GM19193 (cell line): ENCODE data around the gene CBX1.

ENCODE experiments used
- POLR2A ChIP-seq: IDR thresholded peaks from 4 replicates; pipeline ENCODE4 v1.6.1; 2011; ENCODE audit not compliant: insufficient read depth, insufficient read length; ENCODE audit errors: extremely low read depth

The CBX1 gene

GRCh38 chr17:48102798-48103715 lies 1.8 kb upstream of the CBX1 start:
- no peak for TF ChIP-seq POLR2A

- TF ChIP-seq POLR2A: no peak
These were observed 919 bp upstream of the CBX1 start for GRCh38 chr17:48102043-48102750.

- no peak for TF ChIP-seq POLR2A
These were observed 677 bp downstream of the CBX1 start for GRCh38 chr17:48100591-48101011.

- no peak for TF ChIP-seq POLR2A
These were observed 1.1 kb downstream of the CBX1 start for GRCh38 chr17:48100160-48100559.

- TF ChIP-seq POLR2A: no peak
These were observed 5.7 kb downstream of the CBX1 start for GRCh38 chr17:48095611-48096010.

GRCh38 chr17:48093341-48094045 lies 7.8 kb downstream of the CBX1 start:
- TF ChIP-seq POLR2A: no peak

- no peak for TF ChIP-seq POLR2A
These were observed 16.3 kb downstream of the CBX1 start for GRCh38 chr17:48084932-48085331.

GRCh38 chr17:48081858-48082257 lies 19.4 kb downstream of the CBX1 start:
- TF ChIP-seq POLR2A: no peak

- TF ChIP-seq POLR2A: no peak
These were observed 26.8 kb downstream of the CBX1 start for GRCh38 chr17:48074322-48075081.

- no peak for TF ChIP-seq POLR2A
These were observed 29.6 kb downstream of the CBX1 start for GRCh38 chr17:48071654-48072053.

- no peak for TF ChIP-seq POLR2A
These were observed 31.1 kb downstream of the CBX1 start for GRCh38 chr17:48070195-48070594.

GRCh38 chr17:48068491-48068961 lies 32.8 kb downstream of the CBX1 start:
- TF ChIP-seq POLR2A: no peak

- TF ChIP-seq POLR2A: no peak
These were observed 34.0 kb downstream of the CBX1 start for GRCh38 chr17:48067245-48067644.

- TF ChIP-seq POLR2A: no peak
These were observed 34.6 kb downstream of the CBX1 start for GRCh38 chr17:48066656-48067055.
